Loucy (cell line): ENCODE data around the gene GAD2.

Source experiments
- H2AFZ ChIP-seq: fragments of 200-600 bp; sonication (generic); 2 replicates; pipeline ENCODE4 v1.6.0; 2016; ENCODE audit warnings: antibody characterized with exemption, mild to moderate bottlenecking, low read length, moderate library complexity
- H3F3A ChIP-seq: fragments of 200-600 bp; 2 replicates; pipeline ENCODE4 v1.6.0; 2016; ENCODE audit warnings: antibody characterized with exemption, low read depth, mild to moderate bottlenecking
- H3K27me3 ChIP-seq: fragments of 200-600 bp; sonication (generic); 2 replicates; pipeline ENCODE4 v1.6.1; 2014; ENCODE audit warnings: low read length, mild to moderate bottlenecking; ENCODE audit not compliant: insufficient read depth, poor library complexity, severe bottlenecking
- H3K36me3 ChIP-seq: fragments of 200-600 bp; sonication (generic); 2 replicates; pipeline ENCODE4 v1.6.1; 2016; ENCODE audit warnings: low read length; ENCODE audit not compliant: insufficient read depth
- H3K4me1 ChIP-seq: fragments of 200-600 bp; sonication (generic); 2 replicates; pipeline ENCODE4 v1.5.1; 2014; ENCODE audit warnings: low read length, mild to moderate bottlenecking; ENCODE audit not compliant: insufficient read depth, poor library complexity, severe bottlenecking
- H3K4me2 ChIP-seq: fragments of 200-600 bp; sonication (generic); 2 replicates; pipeline ENCODE4 v1.6.0; 2014; ENCODE audit warnings: antibody characterized with exemption, low read length, low read depth, mild to moderate bottlenecking; ENCODE audit not compliant: poor library complexity, severe bottlenecking
- H3K4me3 ChIP-seq: fragments of 200-600 bp; sonication (generic); 2 replicates; pipeline ENCODE4 v1.5.1; 2014; ENCODE audit warnings: low read length, mild to moderate bottlenecking, mixed read lengths; ENCODE audit not compliant: poor library complexity, severe bottlenecking
- H3K79me2 ChIP-seq: fragments of 200-600 bp; sonication (generic); 2 replicates; pipeline ENCODE4 v1.6.1; 2014; ENCODE audit warnings: low read length; ENCODE audit not compliant: insufficient read depth
- H3K9ac ChIP-seq: fragments of 200-600 bp; sonication (generic); 2 replicates; pipeline ENCODE4 v1.6.0; 2014; ENCODE audit warnings: mild to moderate bottlenecking, low read depth, low read length, moderate library complexity; ENCODE audit not compliant: poor library complexity, severe bottlenecking
- H3K9me2 ChIP-seq: fragments of 200-600 bp; sonication (generic); replicated peaks from 2 replicates; pipeline ENCODE4 v1.6.1; 2016; ENCODE audit warnings: low read depth, low read length, mixed read lengths
- H3K9me3 ChIP-seq: fragments of 200-600 bp; sonication (generic); 2 replicates; pipeline ENCODE4 v1.6.1; 2014; ENCODE audit warnings: mild to moderate bottlenecking, antibody characterized with exemption, low read length, low read depth; ENCODE audit not compliant: insufficient read depth
- H4K20me1 ChIP-seq: fragments of 200-600 bp; sonication (generic); 2 replicates; pipeline ENCODE4 v1.6.0; 2014; ENCODE audit warnings: antibody characterized with exemption, low read length, mild to moderate bottlenecking; ENCODE audit not compliant: insufficient read depth, poor library complexity, severe bottlenecking
- EZH2phosphoT487 ChIP-seq: fragments of 200-600 bp; IDR thresholded peaks from 2 replicates; pipeline ENCODE4 v1.6.1; 2018; ENCODE audit warnings: antibody characterized with exemption, mild to moderate bottlenecking, moderate library complexity, borderline replicate concordance
- TF ChIP-seq, protein P1 (sequence below): fragments of 200-600 bp; sonication (generic); conservative IDR thresholded peaks from 2 replicates; pipeline ENCODE4 v1.5.1; 2014; ENCODE audit warnings: mild to moderate bottlenecking, antibody characterized with exemption, low read length

Gene GAD2

DNA sequence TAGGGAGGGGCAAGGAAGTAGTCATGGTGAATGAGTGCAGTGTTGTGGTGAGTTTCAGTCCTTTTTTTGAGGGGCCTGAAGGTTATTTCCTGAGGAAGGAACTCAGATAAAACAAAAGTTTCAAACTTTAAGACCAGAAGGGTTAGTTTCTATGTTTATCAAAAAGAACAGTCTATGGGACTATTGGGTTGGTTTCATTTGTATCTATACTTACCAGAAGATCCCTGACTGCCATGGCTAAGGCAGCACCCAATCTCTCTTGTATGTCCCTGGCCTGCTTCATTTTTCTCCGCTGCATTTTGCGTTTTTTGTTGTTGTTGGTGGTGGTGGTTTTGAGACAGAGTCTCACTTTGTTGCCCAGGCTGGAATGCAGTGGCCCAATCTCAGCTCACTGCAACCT, 19.3 kb upstream of the GAD2 start:
- no peak overlapping the region for H2AFZ ChIP-seq
- H3K4me1 ChIP-seq: no peaks in the 10 kb centered on the region
- no peaks in the 10 kb centered on the region for H3F3A ChIP-seq
- no peaks in the 10 kb centered on the region for H3K9me2 ChIP-seq
- H3K4me2 ChIP-seq: no peak overlapping the region
- H3K79me2 ChIP-seq: no peaks in the 10 kb centered on the region
- H3K27me3 ChIP-seq: no peaks in the 10 kb centered on the region
- no peak overlapping the region for H3K4me3 ChIP-seq
- TF ChIP-seq, protein P1, sequence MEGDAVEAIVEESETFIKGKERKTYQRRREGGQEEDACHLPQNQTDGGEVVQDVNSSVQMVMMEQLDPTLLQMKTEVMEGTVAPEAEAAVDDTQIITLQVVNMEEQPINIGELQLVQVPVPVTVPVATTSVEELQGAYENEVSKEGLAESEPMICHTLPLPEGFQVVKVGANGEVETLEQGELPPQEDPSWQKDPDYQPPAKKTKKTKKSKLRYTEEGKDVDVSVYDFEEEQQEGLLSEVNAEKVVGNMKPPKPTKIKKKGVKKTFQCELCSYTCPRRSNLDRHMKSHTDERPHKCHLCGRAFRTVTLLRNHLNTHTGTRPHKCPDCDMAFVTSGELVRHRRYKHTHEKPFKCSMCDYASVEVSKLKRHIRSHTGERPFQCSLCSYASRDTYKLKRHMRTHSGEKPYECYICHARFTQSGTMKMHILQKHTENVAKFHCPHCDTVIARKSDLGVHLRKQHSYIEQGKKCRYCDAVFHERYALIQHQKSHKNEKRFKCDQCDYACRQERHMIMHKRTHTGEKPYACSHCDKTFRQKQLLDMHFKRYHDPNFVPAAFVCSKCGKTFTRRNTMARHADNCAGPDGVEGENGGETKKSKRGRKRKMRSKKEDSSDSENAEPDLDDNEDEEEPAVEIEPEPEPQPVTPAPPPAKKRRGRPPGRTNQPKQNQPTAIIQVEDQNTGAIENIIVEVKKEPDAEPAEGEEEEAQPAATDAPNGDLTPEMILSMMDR: no peak
- no peak for TF ChIP-seq EZH2phosphoT487
- H3K9ac ChIP-seq: no peak overlapping the region
- H4K20me1 ChIP-seq: no peaks in the 10 kb centered on the region
- no peaks in the 10 kb centered on the region for H3K9me3 ChIP-seq
- H3K36me3 ChIP-seq: no peaks in the 10 kb centered on the region

DNA sequence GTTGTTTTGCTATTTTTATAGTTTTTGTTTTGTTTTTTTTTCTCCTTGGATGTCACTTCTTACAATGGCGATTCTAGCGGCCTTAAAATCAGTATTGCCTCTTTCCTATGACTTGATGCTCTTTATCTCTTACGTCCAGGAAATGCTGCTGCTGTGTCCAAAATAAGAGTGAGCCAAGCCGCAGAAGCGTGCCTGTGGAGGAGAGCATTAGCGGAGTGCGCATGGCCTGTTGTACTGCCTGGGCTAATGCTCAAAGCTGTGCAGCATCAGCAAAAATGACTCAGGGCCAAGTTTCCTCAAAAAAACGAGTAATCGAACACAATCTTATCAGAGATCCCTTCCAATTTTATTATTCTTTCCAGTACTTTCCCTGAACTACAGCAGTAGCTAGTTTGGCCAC, 18.5 kb upstream of the GAD2 start:
- H3K9me3 ChIP-seq: no peaks in the 10 kb centered on the region
- H3K79me2 ChIP-seq: no peaks in the 10 kb centered on the region
- no peak overlapping the region for H3K9ac ChIP-seq
- no peak overlapping the region for H3K4me3 ChIP-seq
- no peaks in the 10 kb centered on the region for H3K4me1 ChIP-seq
- H2AFZ ChIP-seq: no peak overlapping the region
- H3K4me2 ChIP-seq: no peak overlapping the region
- no peak for TF ChIP-seq EZH2phosphoT487
- TF ChIP-seq, protein P1: no peak
- no peaks in the 10 kb centered on the region for H3K27me3 ChIP-seq
- H3F3A ChIP-seq: no peaks in the 10 kb centered on the region
- no peaks in the 10 kb centered on the region for H3K36me3 ChIP-seq
- H3K9me2 ChIP-seq: no peaks in the 10 kb centered on the region
- H4K20me1 ChIP-seq: no peaks in the 10 kb centered on the region

DNA sequence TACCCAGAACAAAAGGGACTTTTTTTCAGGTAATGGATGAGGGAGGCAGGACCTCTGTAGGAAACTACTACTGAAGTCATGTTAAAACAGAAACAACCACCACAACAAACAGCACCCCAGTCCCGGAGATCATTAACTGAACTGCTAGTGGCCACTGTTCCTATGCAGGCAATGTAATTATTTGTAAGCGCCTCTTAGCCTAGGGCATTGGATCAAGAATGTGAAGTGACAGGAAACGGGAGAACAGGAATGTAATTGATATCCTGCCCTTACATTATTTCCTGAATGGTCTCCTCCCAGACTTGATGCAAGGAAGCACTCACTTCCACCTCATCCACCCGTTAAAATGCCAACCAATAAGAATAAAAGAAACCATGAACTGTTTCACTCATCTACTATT, 16.7 kb upstream of the GAD2 start:
- Histone ChIP-seq H3K27me3 (no peaks in the 10 kb centered on the region), H3K79me2 (no peaks in the 10 kb centered on the region), H3K4me1 (no peaks in the 10 kb centered on the region), H3K9me3 (no peaks in the 10 kb centered on the region), H2AFZ (no peak overlapping the region), H3F3A (no peaks in the 10 kb centered on the region), H3K9ac (no peak overlapping the region), H3K4me2 (no peak overlapping the region), H3K36me3 (no peaks in the 10 kb centered on the region), H3K9me2 (no peaks in the 10 kb centered on the region), H4K20me1 (no peaks in the 10 kb centered on the region), H3K4me3 (no peak overlapping the region)
- no peak for TF ChIP-seq EZH2phosphoT487
- TF ChIP-seq, protein P1: no peak
